ENCODE data around the gene TLR4.

The TLR4 gene

GRCh38 chr9:117715411-117715989, 11.3 kb downstream of the TLR4 start:
- no peak for DNase-seq

- DNase-seq = peak; percentile 11
Measured at GRCh38 chr9:117718085-117718484, 13.9 kb downstream of the TLR4 start.

- DNase-seq = no peak
Measured at GRCh38 chr9:117718701-117719100, 14.5 kb downstream of the TLR4 start.

GRCh38 chr9:117719161-117719920, 15.1 kb downstream of the TLR4 start:
- no peak for DNase-seq

- no peak for DNase-seq
Measured at GRCh38 chr9:117720066-117720465, 15.9 kb downstream of the TLR4 start.

- DNase-seq = no peak
Measured at GRCh38 chr9:117720555-117720954, 16.4 kb downstream of the TLR4 start.

- no peak for DNase-seq
Measured at GRCh38 chr9:117720987-117721386, 16.8 kb downstream of the TLR4 start.

- no peak for DNase-seq
Measured at GRCh38 chr9:117722108-117722761, 18.0 kb downstream of the TLR4 start.

- no peak for DNase-seq
Measured at GRCh38 chr9:117723986-117724625, 19.9 kb downstream of the TLR4 start.

GRCh38 chr9:117725426-117725887, 21.3 kb downstream of the TLR4 start:
- no peak for DNase-seq

GRCh38 chr9:117729375-117729774, 25.2 kb downstream of the TLR4 start:
- no peak for DNase-seq

GRCh38 chr9:117732494-117732893, 28.3 kb downstream of the TLR4 start:
- no peak for DNase-seq

- no peak for DNase-seq
Measured at GRCh38 chr9:117733465-117733864, 29.3 kb downstream of the TLR4 start.

- DNase-seq = no peak
Measured at GRCh38 chr9:117734082-117734481, 29.9 kb downstream of the TLR4 start.

GRCh38 chr9:117734523-117735314, 30.5 kb downstream of the TLR4 start:
- DNase-seq = no peak

- DNase-seq = no peak
Measured at GRCh38 chr9:117737721-117738226, 33.6 kb downstream of the TLR4 start.

GRCh38 chr9:117739206-117739605, 35.0 kb downstream of the TLR4 start:
- DNase-seq = no peak

GRCh38 chr9:117739624-117740347, 35.6 kb downstream of the TLR4 start:
- DNase-seq = no peak

GRCh38 chr9:117742131-117742530, 37.9 kb downstream of the TLR4 start:
- DNase-seq = no peak

- DNase-seq = no peak
Measured at GRCh38 chr9:117744369-117744768, 40.2 kb downstream of the TLR4 start.

GRCh38 chr9:117744856-117745389, 40.7 kb downstream of the TLR4 start:
- DNase-seq = no peak

GRCh38 chr9:117745598-117745997, 41.4 kb downstream of the TLR4 start:
- no peak for DNase-seq

All from CD4-positive, alpha-beta T cell treated with Interleukin-17A for 1 hour (primary cell).